Gastrocnemius medialis (tissue), 4 donors: Measurements from ENCODE around the gene AFDN. TPM values are rescaled to one million over a fixed set of nuclear protein-coding genes. Genes with fewer than 3 reads are reported as not detected.

Experiments used
- ATAC-seq, 2 donors: fragments of 150-250 bp; one replicate each; pipeline ENCODE4 v1.9.1; 2016
- DNase-seq, 2 donors: peaks; one replicate each; pipeline ENCODE4 v3.0.0-alpha.2; 2019
- H3K27ac ChIP-seq, 4 donors: fragments of 200-600 bp; sonication (generic); 1 replicate in 1 of 4; 2 replicates in 3 of 4; pipeline ENCODE4 v1.5.1; 2016 to 2018; ENCODE audit warnings: mild to moderate bottlenecking in 2 of 4, moderate library complexity in 1 of 4
- H3K27me3 ChIP-seq, 3 donors: fragments of 200-600 bp; sonication (generic) in 2 of 3; 1 replicate in 1 of 3; 2 replicates in 2 of 3; pipeline versions ENCODE4 v1.5.1 to v1.6.0; 2016 to 2019; ENCODE audit warnings: mild to moderate bottlenecking in 1 of 3, moderate library complexity in 1 of 3
- H3K36me3 ChIP-seq, 2 donors: fragments of 200-600 bp; sonication (generic) in 1 of 2; one replicate each; pipeline ENCODE4 v1.5.1; 2017 to 2018
- H3K4me1 ChIP-seq, 2 donors: fragments of 200-600 bp; sonication (generic) in 1 of 2; one replicate each; pipeline ENCODE4 v1.5.1; 2016 to 2017; ENCODE audit warnings: mild to moderate bottlenecking in 2 of 2
- H3K4me3 ChIP-seq, 4 donors: fragments of 200-600 bp; sonication (generic) in 3 of 4; 1 replicate in 1 of 4; 2 replicates in 3 of 4; pipeline ENCODE4 v1.5.1; 2016 to 2019; ENCODE audit warnings: mild to moderate bottlenecking in 2 of 4
- H3K9me3 ChIP-seq, 3 donors: fragments of 200-600 bp; sonication (generic) in 2 of 3; 1 replicate in 1 of 3; 2 replicates in 2 of 3; pipeline ENCODE4 v1.5.1; 2016 to 2019
- POLR2A ChIP-seq, 2 donors: fragments of 450-650 bp; IDR thresholded peaks; one replicate each; pipeline ENCODE4 v1.6.1; 2017; ENCODE audit warnings: antibody characterized with exemption in 2 of 2, mild to moderate bottlenecking in 2 of 2, moderate library complexity in 2 of 2
- in situ Hi-C, 4 donors: fragments of 200-750 bp; cut with MboI; loops; one replicate each; pipeline versions ENCODE4 v1.15.0 to v1.8.0; 2017; ENCODE audit warnings: low sequenced_read_pairs in 4 of 4
- intact Hi-C: fragments of 100-400 bp; cut with DNase I; formaldehyde crosslinking; loops from one replicate; pipeline ENCODE4 v1.15.1; 2023; ENCODE audit warnings: low total_unique reads
- total RNA-seq, 4 donors: library from RNA; depleted of rRNA; stranded (reverse); fragments of >200 nt; gene quantifications; one replicate each; pipeline versions ENCODE4 v1.1.0 to v1.2.3, GENCODE V29; 2016
- TF ChIP-seq, protein P1 (sequence below), 5 experiments: fragments of 450-650 bp in 3 of 5; fragments of 200-600 bp in 2 of 5; sonication (generic) in 2 of 5; IDR thresholded peaks in 4 of 5; conservative IDR thresholded peaks in 1 of 5; 1 replicate in 4 of 5; 2 replicates in 1 of 5; pipeline ENCODE4 v1.5.1; 2016 to 2019; ENCODE audit warnings: antibody characterized with exemption in 5 of 5, mild to moderate bottlenecking in 3 of 5, moderate library complexity in 3 of 5

Gene AFDN
- total RNA-seq, 4 donors from 2014 or later: 22.2 to 66.0 (median 30.0) TPM

DNA sequence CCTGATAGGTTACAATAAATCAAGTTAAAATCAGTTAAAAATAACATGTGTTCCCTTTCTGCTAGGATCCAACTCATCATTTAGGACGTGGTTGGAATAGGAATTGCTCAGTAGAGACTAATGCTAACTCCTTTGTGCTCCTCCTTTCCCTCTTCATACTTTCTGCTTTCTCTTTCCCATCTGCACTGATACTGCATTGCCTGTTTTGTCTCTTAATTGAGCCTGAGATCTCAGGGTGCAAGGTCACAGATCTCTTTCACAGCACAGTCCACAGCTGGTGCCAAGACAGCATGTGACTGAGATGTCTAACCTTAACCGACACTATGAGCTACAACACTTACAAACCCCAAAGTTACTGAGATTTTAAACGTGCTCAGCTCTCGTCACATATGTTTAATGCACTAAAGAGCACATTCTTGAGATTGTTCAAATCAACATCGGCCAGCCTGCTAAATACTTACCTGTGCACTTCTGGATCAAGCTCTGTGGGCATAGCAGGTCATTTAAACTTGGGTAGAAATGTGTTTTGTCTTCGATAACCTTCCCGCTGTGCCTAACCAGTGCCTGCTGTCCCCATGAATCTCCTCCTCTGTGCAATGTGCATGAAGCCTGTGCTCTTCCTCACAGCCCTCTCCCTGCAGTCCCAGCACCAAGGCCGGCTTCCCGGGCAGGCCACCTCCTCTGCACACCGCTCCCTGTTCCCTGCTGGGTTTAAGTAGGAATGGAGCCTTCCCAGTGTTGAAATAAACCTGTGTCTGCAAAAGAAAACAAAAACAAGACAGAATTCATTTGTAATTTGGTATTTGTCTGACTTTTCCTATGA, 39.6 kb upstream of the AFDN start:
- TF ChIP-seq, protein P1, sequence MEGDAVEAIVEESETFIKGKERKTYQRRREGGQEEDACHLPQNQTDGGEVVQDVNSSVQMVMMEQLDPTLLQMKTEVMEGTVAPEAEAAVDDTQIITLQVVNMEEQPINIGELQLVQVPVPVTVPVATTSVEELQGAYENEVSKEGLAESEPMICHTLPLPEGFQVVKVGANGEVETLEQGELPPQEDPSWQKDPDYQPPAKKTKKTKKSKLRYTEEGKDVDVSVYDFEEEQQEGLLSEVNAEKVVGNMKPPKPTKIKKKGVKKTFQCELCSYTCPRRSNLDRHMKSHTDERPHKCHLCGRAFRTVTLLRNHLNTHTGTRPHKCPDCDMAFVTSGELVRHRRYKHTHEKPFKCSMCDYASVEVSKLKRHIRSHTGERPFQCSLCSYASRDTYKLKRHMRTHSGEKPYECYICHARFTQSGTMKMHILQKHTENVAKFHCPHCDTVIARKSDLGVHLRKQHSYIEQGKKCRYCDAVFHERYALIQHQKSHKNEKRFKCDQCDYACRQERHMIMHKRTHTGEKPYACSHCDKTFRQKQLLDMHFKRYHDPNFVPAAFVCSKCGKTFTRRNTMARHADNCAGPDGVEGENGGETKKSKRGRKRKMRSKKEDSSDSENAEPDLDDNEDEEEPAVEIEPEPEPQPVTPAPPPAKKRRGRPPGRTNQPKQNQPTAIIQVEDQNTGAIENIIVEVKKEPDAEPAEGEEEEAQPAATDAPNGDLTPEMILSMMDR (IDR thresholded peaks at IDR 0.05 in 4 of 5, conservative IDR thresholded peaks at IDR 0.05 in 1 of 5): no peak
- TF ChIP-seq POLR2A (IDR thresholded peaks at IDR 0.05): no peak
- no peak for ATAC-seq
- in situ Hi-C loops (no loop called here), intact Hi-C loops (no loop called here)
- H3K27ac ChIP-seq: no peak overlapping the region
- no peaks in the 10 kb centered on the region for H3K4me1 ChIP-seq
- no peak for DNase-seq
- H3K27me3 ChIP-seq: no peaks in the 10 kb centered on the region
- H3K9me3 ChIP-seq: no peaks in the 10 kb centered on the region
- no peaks in the 10 kb centered on the region for H3K36me3 ChIP-seq
- H3K4me3 ChIP-seq: no peak overlapping the region

DNA sequence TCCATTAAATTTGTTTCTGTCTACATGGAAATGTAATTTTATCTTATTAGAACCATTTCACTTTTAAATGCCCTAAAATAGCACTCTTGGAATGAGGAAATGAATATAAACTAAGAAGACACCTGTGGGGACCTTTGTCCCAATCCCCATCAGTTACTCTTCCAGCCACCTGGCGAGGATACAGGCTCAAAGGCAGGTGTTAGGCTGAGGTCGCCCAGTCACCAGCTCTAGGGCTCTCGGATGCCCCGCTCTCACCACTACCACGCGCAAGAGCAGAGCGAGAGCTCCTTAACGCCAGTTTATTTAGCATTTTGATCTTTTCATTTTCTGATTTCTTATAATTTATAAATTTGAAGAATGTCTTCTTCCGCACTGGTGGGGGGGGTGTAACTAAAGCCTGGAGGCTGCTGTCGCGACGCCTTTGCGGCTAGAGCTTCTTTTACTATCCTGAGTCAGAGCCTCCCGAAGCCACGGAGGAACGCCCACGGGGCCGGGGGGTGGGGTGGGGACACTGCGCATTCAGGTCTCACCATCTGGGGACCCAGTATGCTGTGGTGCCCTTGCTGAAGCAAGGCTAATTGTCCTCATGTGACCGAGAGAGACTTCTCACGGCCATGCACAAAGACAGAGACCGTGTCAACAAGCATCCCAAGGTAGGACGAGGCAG, 38.7 kb upstream of the AFDN start:
- no peaks in the 10 kb centered on the region for H3K4me1 ChIP-seq
- DNase-seq (no peak), ATAC-seq (no peak)
- H3K36me3 ChIP-seq: no peaks in the 10 kb centered on the region
- intact Hi-C loops: no loop called here
- no peaks in the 10 kb centered on the region for H3K27me3 ChIP-seq
- H3K9me3 ChIP-seq: no peaks in the 10 kb centered on the region
- H3K27ac ChIP-seq: no peak overlapping the region
- in situ Hi-C loops: no loop called here
- no peak overlapping the region for H3K4me3 ChIP-seq
- no peak for TF ChIP-seq POLR2A (IDR thresholded peaks at IDR 0.05)
- TF ChIP-seq, protein P1 (IDR thresholded peaks at IDR 0.05 in 4 of 5, conservative IDR thresholded peaks at IDR 0.05 in 1 of 5): no peak

DNA sequence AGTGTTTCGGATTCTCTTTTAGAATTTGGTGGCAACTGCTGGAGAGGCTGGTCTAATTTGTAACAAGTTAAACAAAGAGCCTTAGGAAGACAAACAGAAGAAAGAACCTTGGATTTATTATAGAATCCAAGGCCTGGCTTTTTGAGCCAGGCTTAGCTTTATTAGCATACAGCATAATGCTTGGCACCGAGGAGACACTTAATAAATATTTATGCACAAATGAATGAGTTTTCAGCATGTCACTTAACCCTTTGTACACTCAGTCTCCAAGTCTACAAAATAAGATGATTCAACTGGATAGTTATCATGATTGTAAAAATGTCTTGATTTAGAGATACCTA, 38.2 kb upstream of the AFDN start:
- DNase-seq: no peak
- H3K27ac ChIP-seq: no peak overlapping the region
- no peaks in the 10 kb centered on the region for H3K27me3 ChIP-seq
- no peaks in the 10 kb centered on the region for H3K36me3 ChIP-seq
- intact Hi-C loops (no loop called here), in situ Hi-C loops (no loop called here)
- TF ChIP-seq, protein P1 (IDR thresholded peaks at IDR 0.05 in 4 of 5, conservative IDR thresholded peaks at IDR 0.05 in 1 of 5): no peak
- no peak for TF ChIP-seq POLR2A (IDR thresholded peaks at IDR 0.05)
- no peaks in the 10 kb centered on the region for H3K9me3 ChIP-seq
- no peaks in the 10 kb centered on the region for H3K4me1 ChIP-seq
- no peak for ATAC-seq
- no peak overlapping the region for H3K4me3 ChIP-seq

DNA sequence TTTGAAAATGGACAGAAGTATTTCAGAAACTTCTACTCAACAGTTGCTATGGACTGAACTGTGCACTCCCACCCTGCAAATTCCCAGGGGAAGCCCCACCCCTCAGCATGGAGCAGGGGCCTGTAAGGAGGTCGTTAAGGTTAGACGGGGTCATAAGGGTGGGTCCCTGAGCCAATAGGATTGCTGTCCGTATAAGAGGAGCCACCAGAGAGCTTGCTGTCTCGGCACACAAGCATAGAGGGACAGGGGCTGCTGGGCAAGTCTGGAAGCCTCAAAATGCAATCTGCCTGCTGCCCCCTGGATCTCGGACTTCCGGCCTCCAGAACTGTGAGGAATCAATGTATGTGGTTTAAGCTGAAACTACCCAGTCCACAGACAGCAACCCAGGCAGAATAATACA, 37.4 kb upstream of the AFDN start:
- no peak for DNase-seq
- no peaks in the 10 kb centered on the region for H3K4me1 ChIP-seq
- in situ Hi-C loops (no loop called here), intact Hi-C loops (no loop called here)
- TF ChIP-seq POLR2A (IDR thresholded peaks at IDR 0.05): no peak
- TF ChIP-seq, protein P1 (IDR thresholded peaks at IDR 0.05 in 4 of 5, conservative IDR thresholded peaks at IDR 0.05 in 1 of 5): no peak
- no peak overlapping the region for H3K4me3 ChIP-seq
- no peak for ATAC-seq
- H3K27ac ChIP-seq: no peak overlapping the region
- H3K27me3 ChIP-seq: no peaks in the 10 kb centered on the region
- H3K36me3 ChIP-seq: no peaks in the 10 kb centered on the region
- H3K9me3 ChIP-seq: no peaks in the 10 kb centered on the region
